SHP77 treated with DMSO at 0.1 percent for 48 hours (cell line): ENCODE results near the gene DAAM1.

Source experiments
- DNase-seq: peaks from one replicate; lab custom pipeline; 2025; lab: John Stamatoyannopoulos, UW

DAAM1 gene

DNA sequence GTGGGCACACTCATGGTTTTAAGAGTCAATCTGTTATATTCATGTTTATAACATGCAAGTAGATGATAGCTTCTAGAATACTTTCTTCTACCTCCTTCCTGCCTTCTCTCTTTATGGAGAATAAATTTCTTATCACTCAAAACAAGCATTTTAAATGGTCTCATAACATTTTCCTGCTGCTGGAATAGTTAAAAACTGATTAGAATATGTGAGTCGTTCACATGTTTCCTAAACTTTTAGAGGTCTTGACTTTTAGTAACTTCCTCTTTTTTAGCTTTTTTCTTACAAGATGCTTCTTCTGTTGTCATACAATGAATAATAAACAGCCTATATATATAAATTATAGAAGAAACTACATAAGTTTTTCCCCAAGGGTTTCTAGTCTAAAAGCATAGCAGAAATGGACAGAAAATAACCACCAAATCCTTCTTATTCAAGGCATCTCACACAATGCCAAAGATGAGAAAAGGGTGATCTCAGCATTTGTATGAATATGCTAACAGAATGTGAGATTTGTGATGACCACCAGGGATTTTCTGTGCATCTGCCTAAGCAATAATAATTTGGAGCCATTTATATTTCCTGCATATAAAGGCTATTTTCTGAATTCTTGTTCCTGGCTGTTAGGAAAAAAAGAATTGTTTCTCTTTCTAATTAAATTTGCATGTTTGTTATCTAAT is 127.8 kb downstream of the DAAM1 start:
- DNase-seq, result no peak

DNA sequence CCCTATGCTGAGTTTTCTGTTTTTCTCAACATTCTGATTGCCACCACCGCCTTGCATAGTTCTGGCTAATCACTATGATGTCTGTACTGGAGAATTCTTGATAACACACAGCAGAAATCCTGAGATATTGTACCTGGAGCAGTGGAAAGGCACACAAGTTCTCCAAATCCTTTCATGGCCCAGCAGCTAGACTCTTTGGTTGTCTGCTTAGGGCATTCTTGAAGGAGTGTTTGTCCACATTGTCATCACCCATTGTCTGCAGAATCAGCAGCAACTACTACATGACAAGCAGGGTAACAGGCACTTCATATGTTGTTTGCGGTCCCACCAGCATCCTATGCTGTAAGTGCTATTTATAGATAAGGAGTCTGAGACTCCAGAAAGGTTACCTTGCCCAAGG is 128.9 kb downstream of the DAAM1 start:
- no peak for DNase-seq

GRCh38 chr14:59317798-59318505 is 129.5 kb downstream of the DAAM1 start:
- no peak for DNase-seq

- no peak for DNase-seq
Measured at GRCh38 chr14:59318908-59319307, 130.4 kb downstream of the DAAM1 start.

- no peak for DNase-seq
Measured at GRCh38 chr14:59320361-59320760, 131.9 kb downstream of the DAAM1 start.

DNA sequence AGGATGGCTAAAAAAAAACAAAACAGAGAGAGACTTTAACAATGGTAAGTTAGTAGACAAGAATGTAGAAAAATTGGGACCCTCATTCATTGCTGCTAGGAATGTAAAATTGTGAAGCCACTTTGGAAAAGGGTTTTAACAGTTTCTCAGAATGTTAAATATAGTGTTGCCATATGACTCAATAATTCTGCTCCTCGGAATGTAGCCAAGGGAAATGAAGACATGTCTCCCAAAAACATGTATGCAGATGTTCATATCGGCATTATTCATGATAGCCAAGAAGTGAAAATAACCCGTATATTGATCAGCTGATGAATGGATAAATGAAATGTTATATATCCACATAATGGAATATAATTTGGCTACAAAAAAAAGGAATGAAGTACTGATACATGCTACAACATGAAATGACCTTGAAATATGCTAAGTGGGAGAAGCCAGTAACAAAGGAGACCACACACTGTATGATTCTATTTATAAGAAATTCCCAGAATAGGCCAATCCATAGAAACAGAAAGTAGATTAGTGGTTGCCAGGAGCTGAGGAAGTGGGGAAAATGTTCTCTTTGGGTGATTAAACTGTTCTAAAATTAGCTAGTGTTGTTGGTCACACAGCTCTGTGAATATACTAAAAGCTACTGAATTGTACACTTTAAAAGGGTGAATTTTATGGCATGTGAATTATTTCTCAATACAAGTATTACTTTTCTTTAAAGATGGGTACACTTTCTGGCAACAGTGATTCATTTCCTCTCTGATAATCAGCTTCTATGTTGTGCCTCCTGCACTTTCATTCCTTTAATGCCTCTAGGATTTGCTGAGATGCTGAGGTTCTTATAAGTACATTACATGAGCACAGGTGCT is 132.5 kb downstream of the DAAM1 start:
- DNase-seq, result no peak

DNA sequence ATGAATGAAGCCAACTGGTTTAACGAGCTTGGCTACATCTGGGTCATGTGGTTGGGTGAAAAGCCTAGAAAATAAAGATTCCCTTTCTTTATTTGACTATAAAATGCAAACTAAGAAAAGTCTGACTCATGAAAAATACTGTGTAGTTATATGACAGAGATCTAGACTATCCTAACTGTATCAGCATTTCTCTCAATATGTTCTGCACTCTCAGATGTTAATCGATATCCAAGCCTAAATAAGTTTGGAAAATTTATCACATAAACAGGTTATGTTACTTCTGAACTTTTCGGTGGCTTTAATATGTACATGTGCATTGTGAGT is 133.1 kb downstream of the DAAM1 start:
- DNase-seq, result no peak

GRCh38 chr14:59325906-59326305 is 137.4 kb downstream of the DAAM1 start:
- DNase-seq, result no peak

GRCh38 chr14:59328454-59328853 is 140.0 kb downstream of the DAAM1 start:
- no peak for DNase-seq

GRCh38 chr14:59330455-59330854 is 142.0 kb downstream of the DAAM1 start:
- no peak for DNase-seq

GRCh38 chr14:59331217-59331616 is 142.8 kb downstream of the DAAM1 start:
- no peak for DNase-seq

DNA sequence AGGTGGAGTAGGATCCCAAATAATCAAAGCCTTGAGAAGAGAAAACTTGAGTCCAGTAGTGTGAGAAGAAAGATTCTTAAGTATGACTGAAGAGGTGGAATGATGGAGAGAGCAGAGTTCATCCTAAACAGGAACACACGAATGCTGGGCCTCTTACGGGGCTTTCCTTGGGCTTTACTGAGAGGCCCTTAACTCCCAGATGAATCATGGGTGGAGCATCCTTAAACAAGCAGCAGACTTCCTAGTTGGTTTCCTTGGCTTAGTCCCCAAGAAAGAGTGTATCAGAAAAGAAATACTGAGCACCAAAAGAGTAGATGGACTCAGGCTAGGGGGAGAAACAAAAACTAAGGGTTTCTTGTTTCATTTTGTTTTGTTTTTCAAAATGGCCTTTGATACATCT is 144.3 kb downstream of the DAAM1 start:
- DNase-seq, result no peak

GRCh38 chr14:59333235-59333634 is 144.8 kb downstream of the DAAM1 start:
- DNase-seq, result no peak

DNA sequence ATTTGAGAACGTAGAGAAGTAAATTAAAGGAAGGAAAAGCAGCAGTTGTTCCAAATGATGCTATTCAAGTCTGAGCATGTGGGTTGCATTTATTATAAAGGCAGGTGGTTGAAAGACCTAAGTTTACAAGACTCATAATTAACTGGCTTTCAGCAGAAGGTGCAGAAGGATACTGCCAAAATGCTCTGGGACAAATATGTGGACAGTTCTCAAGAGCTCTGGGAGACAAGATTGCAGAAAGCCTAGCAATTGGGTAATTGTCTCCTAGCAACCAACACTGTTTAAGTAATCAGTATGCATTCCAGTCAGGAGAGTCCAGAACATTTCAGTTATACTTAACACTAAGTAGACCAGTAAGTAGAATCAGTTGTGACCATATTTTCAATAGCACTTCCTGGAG is 145.2 kb downstream of the DAAM1 start:
- no peak for DNase-seq

DNA sequence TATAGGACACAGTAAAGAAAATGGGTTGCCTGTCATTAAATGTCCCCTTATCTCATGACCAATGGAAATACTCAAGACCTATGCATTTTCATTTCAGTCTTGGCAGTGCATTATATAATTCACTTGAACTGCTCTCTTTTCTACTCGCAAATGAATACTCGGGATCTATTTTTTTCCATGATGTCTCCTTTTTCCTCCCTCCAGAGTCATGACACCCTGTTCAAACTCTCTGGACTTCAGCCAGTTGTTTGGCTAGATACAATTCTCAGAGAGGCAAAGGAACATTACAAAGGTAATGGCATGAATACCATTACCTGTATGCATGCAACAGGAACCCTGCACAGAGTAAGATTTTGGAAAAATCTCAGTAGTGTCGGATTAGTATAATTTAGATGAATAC is 145.8 kb downstream of the DAAM1 start:
- no peak for DNase-seq

GRCh38 chr14:59336098-59336497 is 147.6 kb downstream of the DAAM1 start:
- DNase-seq, result no peak

DNA sequence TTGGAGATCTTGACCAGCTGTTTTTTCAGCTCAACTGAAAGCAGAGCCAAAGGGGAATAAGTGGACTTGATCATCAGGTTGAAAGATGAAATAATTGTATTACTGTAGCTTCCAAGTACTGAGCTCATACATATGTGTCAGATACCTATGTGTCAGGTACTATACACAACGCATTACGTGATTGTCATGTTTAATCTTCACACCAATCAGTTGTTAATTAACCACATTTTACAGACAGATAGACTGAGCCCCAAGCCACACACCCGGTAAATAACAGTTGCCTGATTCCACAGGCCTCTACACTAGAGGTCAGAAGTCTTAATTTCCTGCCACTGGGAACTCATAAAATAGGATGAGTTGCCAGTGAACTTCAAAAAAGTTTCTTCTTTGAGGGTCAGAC is 148.2 kb downstream of the DAAM1 start:
- DNase-seq, result no peak

- DNase-seq, result no peak
Measured at GRCh38 chr14:59337141-59337611, 148.7 kb downstream of the DAAM1 start.

- DNase-seq, result no peak
Measured at GRCh38 chr14:59338761-59339160, 150.3 kb downstream of the DAAM1 start.

- DNase-seq, result no peak
Measured at GRCh38 chr14:59339524-59340330, 151.3 kb downstream of the DAAM1 start.

DNA sequence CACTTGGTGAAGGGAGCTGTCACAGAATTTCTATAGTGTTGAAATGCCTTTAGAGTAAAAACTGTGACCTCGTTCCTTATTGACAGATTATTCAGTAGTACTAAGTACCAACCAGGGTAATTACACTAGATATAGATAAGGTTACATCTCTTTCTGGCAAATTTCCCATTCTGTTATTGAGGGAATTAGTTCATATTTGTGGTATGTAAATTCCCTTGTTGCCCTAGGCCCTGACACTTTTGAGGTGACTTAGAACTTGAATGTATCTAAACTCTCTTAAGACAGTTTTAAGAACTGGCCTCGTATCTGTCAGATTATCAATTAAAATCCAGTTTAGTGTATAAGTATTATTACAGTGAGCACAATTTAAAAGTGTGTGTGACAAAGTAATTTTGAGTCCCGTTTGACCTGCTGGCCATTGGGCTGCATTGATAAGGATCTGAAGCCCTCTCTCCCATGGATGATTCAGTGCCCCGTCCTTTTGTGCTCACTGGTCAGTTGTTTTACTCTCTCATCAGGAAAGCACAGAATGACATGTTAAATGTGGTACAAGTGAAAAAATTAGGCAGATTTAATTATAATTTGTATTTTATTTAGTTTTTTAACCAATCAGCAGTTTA is 153.5 kb downstream of the DAAM1 start:
- DNase-seq, result no peak
